HG03558 (cell line): ENCODE results near the gene ZDHHC7.

ENCODE experiments used
- ATAC-seq: cut with Tn5 transposase; IDR thresholded peaks from one replicate; pipeline ENCODE4 v1.9.1; 2021; ENCODE audit warnings: moderate number of reproducible peaks; ENCODE audit not compliant: unreplicated experiment; ENCODE audit errors: extremely low read depth

Gene ZDHHC7

DNA sequence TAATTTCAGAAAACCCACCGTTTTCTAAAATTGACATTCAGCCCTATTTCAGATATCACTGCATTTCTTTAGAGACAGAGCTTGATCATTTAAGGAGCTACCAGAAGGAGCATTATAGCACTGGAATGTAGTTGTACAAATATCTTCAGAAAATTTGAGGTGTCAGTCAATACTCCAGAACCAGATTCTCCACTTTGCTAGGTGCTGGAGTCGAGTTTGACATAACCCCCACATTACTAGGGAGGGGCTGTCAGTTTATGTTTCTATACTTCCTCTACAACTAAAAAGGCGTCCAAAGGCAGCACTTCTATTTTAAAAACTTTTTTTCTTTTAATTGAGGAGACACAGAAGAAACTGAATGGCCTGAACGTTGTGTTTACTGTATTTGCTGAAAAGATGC lies 15.4 kb upstream of the ZDHHC7 start:
- ATAC-seq: no peak

DNA sequence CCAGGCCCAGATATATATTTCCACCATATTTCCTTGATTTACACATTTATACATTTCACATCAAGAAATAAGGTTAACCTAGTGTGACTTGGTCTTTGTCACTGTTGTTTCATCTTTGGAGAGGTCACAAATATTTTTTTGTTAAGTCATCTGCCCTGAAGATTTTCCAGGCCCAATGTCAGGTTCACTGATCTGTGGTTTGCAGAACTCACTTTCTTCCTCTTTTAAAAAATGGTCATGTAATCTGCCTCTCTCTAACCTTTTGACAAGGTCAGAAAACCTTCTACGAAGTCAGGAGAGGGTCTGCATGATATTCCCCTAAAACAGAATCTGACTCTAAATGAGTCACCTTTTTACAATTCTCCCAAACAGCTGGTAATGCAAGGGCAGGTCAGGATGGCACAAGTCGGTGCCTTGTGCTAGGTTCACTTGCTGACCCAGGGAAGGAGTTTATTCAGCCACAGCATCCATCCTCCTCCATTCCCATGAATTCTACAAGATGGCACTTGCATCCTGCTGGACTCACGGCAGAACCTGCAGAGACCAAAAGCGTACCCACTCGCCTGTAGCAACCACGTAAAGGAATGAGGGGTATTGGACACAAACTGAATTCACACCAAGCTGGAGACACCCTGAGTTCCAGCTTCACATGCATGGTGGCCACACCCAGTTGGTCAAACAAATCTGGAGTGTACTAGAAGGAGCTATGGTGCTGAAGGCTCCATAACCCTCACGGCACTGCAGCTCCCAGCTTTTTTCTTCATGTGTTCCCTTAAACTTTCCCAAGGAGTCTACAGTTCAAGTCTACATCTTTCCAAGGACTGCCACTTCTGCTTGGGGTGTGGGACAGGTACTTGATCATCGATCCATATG lies 14.7 kb upstream of the ZDHHC7 start:
- ATAC-seq: no peak

DNA sequence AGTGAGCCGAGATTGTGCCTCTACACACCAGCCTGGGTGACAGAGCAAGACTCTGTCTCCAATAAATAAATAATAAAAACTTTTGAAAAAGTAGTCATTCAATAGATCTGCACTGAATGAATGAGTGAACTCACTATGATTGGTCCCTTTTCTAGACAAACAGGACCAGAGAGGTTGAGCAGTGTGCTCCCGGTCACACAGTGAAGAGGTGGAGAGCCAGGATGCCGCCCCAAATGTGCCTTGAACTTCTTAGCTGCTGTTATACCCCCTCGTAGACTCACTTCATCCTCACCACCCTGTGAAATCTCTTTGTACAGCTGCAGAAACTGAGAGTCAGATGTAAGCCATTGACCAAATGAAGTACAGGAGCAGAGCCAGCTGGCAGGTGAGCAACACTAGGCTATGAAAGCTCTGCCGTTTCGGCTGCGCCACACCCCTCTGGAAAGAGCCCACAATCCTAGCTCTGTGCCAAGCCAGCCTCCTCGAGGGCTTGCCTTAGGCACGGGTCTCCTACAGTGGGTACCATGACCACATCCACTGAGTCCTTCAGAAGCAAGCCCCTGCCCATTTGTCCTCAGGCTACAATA lies 8.4 kb upstream of the ZDHHC7 start:
- ATAC-seq: no peak

DNA sequence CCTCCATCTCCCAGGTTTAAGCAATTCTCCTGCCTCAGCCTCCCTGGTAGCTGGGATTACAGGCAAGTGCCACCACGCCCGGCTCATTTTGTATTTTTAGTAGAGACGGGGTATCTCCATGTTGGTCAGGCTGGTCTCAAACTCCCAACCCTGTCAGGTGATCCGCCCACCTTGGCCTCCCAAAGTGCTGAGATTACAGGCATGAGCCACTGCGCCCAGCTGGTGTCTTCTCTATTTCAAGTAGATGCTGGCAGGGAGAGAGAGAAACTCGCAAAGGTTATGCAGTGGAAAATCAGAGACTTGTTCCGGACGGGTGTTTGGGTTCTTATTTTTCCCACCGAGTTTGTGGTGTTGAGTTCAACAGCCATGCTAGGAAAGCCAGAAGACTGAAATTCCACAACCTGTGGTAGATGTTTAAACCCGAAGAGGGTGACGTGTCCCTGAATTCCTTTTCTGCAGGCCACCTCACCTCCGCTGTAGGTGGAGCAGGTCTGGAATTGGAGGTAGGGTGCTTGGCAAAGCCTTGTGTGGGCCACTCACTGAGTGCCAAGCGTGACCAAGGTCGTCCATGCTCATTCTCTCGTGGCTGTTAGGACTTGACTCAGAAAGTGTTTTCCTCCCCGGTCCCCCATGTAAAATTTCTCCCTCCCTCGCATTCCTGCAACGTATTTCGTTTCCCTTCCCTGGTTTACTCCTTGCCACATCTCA lies 7.3 kb upstream of the ZDHHC7 start:
- ATAC-seq: no peak

DNA sequence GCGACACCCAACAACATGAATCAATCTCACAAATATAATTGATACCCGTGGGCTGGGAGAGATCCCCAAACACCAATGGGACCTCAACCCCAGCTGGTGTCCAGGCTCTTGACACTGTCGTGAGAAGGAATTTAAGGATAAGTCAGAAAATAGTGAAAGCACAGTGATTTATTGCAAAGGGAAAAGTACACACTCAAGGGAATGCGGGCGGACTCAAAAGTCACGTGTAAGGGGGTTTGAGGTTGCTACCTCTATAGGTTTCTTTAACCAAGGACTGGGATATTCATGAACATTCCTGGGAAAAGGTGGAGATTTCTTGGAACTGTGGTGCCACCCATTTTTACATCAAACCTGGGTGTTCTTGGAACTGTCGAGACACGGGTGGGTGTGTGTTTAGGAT lies 6.3 kb upstream of the ZDHHC7 start:
- ATAC-seq: no peak

DNA sequence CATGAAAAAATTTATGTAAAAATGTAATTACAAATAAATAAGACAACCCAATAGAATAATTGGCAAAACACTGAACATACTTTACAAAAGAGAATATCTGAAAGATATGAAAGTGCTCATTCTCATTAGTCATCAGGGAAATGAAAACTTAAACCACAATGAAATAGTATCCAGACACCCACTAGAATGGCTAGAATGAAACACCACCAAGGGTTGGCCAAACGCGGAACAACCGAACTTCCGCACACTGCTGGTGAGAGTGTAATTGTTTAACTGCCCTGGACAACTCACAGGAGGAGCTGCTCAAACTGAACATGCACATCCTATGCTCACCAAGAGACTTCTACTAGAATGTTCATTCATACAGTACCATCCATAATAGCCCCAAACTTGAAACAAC lies 5.8 kb upstream of the ZDHHC7 start:
- no peak for ATAC-seq

DNA sequence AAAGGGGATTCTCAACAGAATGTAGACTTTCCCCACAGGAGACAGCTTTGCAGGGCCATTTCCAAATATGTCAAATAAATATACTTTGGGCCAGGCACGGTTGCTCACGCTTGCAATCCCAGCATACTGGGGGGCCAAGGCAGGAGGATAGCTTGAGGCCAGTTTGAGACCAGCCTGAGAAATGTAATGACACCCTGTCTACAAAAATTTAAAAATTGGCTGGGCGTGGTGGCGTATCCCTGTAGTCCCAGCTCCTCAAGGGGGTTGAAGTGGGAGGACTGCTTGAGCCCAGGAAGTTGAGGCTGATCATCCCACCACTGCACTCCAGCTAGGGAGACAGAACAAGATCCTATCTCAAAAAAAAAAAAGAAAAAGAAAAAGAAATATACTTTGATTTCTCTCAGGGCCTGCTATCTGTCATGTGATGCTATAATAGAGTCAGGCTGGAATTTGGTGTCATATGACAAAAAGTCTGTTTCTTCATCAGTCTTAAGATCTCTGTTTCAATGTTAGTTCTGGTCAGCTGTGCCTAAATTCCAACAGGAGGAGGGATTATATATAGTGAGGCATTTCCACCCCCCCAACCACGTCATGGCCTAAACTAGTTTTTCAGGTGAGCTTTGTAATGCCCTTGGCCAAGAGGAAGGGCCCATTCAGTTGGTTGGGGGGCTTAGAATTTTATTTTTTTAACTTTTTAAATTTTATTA lies 4.3 kb upstream of the ZDHHC7 start:
- ATAC-seq: no peak

DNA sequence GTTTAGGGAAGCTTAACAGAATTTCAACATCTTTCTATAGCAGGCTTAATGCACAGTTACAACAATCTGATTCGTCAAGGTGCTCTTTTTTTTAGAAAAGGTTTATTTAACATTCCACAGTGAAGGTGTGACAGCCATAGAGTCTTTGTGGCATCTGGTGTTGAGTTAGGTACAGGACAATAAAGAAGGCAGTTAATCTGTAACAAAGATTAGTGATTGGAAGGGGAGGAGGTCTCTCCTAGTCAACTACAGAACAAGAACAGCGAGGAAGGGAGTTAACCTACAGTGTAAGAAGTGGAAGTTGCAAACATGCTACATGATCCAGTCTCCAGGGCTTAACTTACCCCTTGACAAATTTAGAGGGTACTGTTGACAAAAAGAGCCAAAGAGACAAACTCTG lies 3.0 kb upstream of the ZDHHC7 start:
- no peak for ATAC-seq

DNA sequence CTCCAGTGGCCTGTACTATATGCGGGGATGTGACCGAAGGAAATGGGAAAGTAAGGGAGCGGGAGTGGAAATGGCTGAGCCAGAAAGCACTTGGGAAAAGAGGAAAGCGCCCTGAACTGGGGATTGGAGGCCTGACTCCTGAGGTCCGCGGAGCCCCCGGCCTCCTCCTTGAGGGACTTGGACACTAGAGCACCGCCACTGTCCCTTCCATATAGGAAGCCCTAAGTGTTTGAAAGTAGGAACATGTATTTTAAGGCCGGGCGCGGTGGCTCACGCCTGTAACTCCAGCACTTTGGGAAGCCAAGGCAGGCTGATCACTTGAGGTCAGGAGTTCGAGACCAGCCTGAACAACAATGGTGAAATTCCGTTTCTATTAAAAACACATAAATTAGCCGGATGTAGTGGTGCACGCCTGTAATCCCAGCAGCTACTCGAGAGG lies 530 bp upstream of the ZDHHC7 start:
- no peak for ATAC-seq

DNA sequence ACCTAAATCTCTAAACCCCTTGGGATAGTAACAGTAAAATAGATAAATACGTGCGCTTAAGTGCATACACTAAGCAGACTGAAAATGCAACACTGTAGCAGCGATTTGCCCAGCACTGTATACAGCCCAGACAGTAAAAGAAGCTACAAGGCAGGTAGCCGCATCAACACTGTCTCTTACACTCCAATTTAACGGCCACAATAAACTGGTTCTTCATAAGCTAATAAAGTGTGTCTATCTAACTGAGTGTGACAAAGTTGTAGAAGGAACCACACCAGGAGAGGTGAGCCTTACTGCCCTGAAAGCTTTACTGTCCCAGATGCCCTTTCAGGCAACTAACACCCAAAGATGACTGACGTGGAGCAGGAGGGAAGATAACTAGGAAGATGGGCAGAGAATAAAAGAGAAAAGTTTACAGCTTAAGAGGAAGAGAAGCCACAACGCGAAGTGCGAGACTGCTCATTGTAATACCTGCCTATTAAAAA lies 847 bp downstream of the ZDHHC7 start:
- no peak for ATAC-seq

DNA sequence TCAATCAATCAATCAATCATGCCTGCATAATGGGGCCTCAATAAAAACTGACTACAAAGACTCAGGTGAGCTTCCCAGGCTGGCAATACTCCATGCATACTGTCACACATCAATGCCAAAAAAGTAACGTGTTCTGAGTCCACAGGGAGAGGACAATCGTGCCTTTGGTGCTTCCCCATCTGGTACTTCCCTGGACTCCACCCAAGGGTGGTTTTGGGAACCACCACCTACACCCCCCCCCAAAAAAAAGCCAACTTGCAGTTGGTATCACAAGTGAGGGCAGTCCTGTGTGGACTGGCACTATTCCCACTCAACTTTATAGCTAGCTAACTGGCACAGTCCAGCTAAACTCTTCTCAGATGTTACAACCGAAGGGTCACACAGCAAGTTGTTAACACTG lies 3.1 kb downstream of the ZDHHC7 start:
- ATAC-seq: no peak

DNA sequence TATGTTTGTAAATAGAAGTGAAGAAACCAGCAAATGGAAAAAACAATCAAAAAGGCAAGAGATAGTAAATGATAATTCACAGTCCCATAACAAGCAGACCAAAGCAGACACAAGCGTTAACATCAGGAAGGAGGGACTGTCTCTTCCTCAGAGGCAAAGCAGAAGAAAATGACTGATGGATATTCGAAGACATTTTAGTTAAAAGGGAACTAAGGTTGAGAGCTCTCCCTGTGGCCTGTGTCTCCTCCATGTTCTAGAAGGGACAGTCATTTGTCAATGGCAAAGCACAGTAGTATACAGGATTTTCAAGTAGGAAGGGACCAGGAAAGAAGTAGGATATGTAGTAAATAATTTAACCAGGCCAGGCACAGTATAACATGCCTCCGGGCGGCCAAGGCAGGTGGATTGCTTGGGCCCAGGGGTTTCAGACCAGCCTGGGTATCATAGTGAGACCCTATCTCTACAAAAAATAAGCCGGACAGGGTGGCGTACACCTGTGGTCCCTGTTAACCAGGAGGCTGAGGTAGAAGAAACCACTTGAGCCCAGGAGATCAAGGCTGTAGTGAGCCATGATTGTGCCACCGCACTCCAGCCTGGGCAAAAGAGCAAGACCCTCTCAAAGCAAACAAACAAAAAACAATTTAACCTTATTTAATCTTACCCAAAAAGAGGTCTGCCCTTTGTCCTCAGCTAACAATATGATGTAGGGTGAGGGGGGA lies 3.7 kb downstream of the ZDHHC7 start:
- no peak for ATAC-seq

DNA sequence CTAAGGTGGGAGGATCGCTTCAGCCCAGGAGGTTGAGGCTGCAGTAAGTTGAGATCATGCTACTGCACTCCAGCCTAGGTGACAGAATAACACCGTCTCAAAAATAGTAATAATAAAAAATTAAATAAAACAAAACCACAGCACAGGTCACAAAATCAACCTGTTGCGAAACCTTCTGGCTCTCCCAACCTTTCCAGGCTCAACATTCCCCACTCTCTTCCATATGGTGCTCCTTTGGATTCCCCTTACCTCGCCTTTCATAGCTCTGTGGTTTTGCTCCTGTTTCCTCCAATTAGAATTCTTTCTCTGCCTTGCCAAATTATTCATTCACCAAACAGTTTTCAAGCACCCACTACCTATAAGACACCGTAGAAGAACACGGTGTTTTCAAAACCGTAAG lies 4.7 kb downstream of the ZDHHC7 start:
- ATAC-seq: no peak

DNA sequence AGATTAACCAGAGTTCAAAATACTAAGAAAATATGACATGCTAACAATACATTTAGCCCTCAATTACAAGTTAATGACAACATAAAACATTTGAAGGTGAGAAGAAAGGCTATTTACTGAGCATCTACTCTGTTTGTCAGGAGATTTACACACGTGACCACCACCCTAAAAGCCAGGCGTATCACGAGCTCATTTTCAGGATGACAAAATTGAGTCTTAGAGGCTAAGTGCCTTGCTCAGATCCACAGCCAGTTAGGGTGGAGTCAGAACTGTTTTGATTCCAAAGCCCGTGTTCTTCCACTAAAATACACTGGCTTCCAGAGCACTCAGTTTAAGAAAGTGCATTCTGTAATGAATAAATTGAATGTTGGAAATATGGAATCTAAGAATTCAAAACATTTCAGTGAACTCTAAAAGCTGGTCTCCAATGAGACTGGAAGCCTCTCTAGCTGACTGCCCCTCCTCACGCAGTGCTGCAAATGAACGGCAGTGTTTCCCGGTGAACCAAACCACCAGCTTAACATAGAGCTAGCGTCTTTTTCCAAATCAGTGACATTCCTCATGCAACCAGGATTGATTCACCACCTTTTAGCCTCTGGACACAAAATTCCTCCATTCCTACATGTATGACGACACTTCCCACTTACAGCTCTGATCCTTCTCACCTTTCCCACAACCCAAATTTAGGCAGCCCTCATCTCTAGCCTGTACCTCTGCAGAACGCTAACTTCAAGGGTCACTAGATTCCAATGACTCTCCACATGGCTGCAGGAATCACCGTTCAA lies 5.9 kb downstream of the ZDHHC7 start:
- no peak for ATAC-seq

DNA sequence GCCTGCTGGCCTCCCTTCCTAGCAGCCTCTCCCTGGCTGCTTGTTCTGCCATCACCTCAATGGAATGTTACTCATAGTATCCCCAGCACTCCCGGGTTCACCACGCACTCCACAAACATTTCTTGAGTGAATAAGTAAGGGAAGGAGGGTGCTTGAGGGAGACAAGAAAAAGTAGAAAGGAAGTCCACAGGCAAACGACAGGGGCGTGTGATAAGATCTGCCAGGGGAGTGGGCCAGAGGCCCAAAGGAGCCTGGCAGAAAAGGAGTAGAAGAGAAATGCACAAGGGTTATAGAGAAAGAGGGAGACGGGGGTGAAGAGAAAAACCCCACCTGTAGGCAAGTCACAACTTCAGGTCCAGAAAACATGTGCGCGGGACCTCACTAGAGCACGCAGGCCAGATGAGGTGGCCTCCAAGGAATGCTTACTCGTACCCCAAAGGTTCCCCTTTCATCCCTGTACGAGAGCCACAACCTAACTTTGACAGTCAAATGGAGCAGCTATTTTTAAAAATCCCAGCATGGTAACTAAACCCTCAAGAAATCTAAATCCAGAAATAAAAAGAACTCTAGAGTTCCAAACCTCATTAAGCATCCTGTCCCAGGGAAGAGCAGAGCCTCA lies 6.6 kb downstream of the ZDHHC7 start:
- ATAC-seq: no peak

DNA sequence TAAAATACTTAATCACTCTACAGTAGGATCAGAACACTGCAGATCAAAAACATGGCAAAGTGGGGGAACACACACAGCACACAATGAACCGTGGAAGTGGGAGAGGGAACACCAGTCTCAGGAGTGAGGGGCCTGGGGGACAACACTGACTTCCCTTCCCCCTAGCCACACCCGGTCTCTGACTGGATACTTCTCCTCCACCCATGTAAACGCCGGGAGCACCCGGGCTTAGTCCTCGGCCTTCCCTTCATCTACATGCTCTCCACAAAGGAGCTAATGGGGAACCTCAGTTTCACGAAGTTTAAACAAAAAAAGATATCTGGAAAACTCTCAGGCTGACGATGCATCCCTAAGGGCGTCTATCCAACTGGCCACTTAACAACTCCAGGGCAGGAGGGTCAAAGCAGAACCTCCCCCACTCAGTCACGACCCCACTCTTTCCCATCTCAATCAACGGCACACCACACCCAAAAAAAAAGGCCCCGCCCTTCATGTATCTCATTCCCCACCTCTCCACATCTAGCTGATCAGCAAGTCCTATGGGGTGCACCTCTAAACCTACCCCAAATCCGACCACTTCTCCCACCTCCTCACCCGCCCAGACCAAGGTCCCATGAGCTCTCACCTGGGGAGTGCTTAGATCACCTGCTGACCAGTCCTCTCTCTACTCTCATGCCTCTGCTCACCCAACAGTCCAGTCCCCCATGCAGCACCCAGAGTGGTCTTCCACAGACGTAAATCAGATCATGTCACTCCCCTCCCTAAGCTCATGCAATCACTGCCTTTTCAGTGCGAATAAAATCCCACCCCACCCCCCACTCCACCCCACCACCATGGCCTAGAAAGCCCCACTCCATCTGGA lies 7.4 kb downstream of the ZDHHC7 start:
- no peak for ATAC-seq

DNA sequence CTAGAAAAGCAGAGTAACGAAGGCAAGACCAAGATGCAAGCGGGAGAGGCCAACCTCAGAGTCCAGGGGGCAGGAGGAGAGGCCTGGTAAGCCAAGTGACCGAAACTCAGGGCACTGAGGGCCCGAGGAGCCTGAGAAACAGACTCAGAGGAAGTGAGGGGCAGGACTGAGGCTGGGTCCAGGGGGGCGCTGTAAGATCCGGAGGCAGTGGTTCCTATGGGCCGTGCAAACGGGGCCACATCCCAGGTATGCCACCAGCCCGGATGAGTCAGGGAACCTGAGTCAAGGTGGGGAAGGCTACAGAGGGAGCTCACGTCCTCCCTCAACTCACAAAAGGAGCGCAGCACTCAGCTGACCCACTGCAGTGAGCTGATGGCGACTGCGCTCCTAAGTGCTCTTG lies 8.3 kb downstream of the ZDHHC7 start:
- no peak for ATAC-seq

DNA sequence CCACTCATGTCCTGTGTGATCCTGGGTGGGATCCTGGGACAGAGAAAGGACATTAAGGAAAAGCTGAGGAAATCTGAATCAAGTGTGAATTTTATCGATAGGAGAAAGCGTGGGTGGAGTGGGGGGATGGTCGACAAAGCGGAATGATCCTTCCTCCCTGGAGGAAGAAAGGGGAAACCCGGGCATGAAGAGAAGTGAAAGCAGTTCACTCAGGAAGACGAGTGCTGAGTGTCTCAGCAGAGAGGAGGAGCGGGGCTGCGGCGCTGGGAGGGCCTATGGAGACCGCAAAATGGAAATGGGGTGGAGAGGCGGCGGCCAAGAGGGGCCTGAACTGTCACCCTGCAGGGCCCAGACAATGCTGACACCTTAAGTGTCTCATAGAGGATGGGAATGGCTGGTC lies 8.7 kb downstream of the ZDHHC7 start:
- ATAC-seq: no peak
